ENCODE results near the gene IQCE. TPM values are rescaled to one million over a fixed set of nuclear protein-coding genes. Genes with fewer than 3 reads are reported as not detected.
A peak's percentile ranks its signal among the peaks of the same experiment; 100 is the strongest.

Gene IQCE, protein sequence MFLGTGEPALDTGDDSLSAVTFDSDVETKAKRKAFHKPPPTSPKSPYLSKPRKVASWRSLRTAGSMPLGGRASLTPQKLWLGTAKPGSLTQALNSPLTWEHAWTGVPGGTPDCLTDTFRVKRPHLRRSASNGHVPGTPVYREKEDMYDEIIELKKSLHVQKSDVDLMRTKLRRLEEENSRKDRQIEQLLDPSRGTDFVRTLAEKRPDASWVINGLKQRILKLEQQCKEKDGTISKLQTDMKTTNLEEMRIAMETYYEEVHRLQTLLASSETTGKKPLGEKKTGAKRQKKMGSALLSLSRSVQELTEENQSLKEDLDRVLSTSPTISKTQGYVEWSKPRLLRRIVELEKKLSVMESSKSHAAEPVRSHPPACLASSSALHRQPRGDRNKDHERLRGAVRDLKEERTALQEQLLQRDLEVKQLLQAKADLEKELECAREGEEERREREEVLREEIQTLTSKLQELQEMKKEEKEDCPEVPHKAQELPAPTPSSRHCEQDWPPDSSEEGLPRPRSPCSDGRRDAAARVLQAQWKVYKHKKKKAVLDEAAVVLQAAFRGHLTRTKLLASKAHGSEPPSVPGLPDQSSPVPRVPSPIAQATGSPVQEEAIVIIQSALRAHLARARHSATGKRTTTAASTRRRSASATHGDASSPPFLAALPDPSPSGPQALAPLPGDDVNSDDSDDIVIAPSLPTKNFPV
- total RNA-seq = 5.2 TPM

DNA sequence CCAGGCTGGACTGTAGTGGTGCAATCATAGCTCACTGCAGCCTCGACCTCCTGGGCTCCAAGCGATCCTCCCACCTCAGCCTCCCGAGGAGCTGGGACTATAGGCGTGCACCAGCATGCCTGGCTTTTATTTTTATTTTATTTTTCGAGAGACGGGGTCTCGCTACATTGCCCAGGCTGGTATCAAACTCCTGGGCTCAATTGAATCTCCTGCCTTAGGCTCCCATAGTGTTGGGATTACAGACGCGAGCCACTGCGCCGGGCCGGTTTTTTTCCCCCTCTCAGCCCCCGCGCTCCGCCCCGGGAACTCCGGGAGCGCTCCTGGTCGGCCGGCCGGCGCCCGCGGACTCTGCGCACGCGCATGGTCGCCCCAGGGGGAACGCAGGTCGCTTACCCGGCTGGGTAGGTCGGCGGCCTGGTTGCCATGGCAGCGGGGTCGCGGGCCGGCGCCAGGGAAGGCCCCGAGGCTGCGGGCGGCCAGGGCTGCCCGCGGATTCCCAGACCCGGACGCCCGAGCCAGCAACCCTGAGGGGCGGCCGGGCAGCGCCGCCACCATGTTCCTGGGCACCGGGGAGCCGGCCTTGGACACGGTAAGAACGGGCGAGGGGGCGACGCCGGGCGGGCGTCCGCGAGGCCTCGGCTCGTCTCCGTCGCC, at the start of gene IQCE:
Gene IQCE, plus strand, starts transcription at position 351 of the 654 bp plus-strand sequence. Its CDS starts 203 bp downstream, at position 554.
- Histone ChIP-seq H3K9me3 (no peaks in the 10 kb centered on the region), H3K4me3 (peak within 1 kb of the TSS; percentile 68 to 96), H3K36me3 (no peaks in the 10 kb centered on the region), H3K27ac (peak within 1 kb of the TSS; percentile 34), H3K27me3 (no peaks in the 10 kb centered on the region), H3K4me1 (peaks cover 42% of the 10 kb centered on the region)
- DNase-seq (ENCODE audit: extremely low spot score in 2 of 2) = no peak
- intact Hi-C loops (cut with DNase I) = loop anchor here (5.0 to 10.0 kb wide), 2 partner anchors 76 to 81 kb away; partner anchors contain the start of genes GRIFIN and TTYH3
- TF ChIP-seq POLR2A (IDR thresholded peaks at IDR 0.05) = no peak
- peak; percentile 40 to 54 for TF ChIP-seq POLR2AphosphoS5 (IDR thresholded peaks at IDR 0.05; ENCODE audit: insufficient read depth in 1 of 2, low read depth in 1 of 2)

DNA sequence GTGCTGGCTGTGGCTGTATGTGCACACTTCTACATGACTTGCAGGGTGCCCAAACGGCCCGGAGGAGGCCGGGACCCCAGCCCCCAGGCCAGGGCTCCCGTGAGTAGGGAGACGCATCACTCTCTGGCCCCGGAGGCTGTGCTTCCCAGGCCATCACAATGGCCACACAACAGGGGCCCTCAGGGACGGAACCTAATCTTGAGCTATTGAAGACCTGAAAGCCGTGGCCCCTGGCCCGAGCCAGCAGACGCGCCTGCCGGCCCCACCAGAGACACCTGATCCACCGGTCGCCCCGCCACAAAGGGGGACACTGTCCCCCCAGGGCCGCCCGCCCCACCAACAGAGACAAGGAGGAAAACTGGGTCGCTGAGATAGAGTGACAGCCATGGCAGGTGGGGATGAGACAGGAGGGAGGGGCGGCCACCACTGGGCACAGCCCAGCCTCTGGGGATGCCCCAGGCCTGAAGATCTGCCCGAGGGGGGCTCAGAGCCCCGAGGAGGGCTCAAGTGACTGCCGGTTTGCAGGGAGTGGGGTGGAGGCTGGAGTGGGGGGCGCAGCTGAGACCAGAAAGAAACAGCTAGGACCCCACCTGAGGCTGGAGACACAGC, 49.4 kb upstream of the IQCE start:
- intact Hi-C loops (cut with DNase I) = no loop called here

DNA sequence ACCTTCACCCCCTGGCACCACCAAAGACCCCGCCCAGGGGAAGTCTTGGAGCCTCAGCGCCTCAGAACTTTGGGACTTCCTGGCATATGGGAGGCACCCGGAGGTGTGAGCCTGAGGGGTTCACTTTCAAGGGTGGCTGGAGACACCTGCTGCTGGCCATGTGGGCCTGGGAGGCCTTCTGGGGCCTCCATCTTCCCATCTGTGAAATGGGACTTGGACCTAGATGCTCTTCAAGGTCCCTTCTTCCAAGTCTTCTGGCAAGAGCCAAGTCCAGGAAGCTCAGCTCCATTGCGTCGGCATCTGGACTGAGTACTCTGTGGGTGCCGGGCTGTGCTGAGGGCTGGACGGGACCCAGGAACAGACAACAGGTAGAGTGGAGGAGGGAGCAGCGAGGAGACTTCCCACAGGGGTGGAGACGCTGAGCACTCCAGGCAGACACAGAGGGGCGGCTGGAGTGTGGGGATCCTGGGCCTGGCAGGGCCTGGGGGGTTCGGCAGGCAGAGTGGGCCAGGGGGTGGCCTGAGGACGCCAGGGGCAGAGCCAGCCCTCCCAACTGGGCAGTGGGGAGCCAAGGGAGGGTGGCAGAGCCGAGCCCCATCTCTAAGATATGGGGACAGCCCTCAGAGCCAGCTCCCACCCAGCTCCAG, 48.5 kb upstream of the IQCE start:
- Histone ChIP-seq H3K36me3 (no peaks in the 10 kb centered on the region), H3K27me3 (no peaks in the 10 kb centered on the region), H3K9me3 (no peaks in the 10 kb centered on the region), H3K4me3 (no peak overlapping the region), H3K27ac (peak overlapping the region; percentile 44), H3K4me1 (peaks cover 52% of the 10 kb centered on the region)
- no peak for TF ChIP-seq POLR2AphosphoS5 (IDR thresholded peaks at IDR 0.05; ENCODE audit: insufficient read depth in 1 of 2, low read depth in 1 of 2)
- TF ChIP-seq POLR2A (IDR thresholded peaks at IDR 0.05) = no peak
- TF ChIP-seq, protein P1, sequence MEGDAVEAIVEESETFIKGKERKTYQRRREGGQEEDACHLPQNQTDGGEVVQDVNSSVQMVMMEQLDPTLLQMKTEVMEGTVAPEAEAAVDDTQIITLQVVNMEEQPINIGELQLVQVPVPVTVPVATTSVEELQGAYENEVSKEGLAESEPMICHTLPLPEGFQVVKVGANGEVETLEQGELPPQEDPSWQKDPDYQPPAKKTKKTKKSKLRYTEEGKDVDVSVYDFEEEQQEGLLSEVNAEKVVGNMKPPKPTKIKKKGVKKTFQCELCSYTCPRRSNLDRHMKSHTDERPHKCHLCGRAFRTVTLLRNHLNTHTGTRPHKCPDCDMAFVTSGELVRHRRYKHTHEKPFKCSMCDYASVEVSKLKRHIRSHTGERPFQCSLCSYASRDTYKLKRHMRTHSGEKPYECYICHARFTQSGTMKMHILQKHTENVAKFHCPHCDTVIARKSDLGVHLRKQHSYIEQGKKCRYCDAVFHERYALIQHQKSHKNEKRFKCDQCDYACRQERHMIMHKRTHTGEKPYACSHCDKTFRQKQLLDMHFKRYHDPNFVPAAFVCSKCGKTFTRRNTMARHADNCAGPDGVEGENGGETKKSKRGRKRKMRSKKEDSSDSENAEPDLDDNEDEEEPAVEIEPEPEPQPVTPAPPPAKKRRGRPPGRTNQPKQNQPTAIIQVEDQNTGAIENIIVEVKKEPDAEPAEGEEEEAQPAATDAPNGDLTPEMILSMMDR (IDR thresholded peaks at IDR 0.05) = no peak
- intact Hi-C loops (cut with DNase I) = no loop called here
- no peak for DNase-seq (ENCODE audit: extremely low spot score in 2 of 2)

More for the DNA sequence above, 49.4 kb upstream of the IQCE start:
- Histone ChIP-seq H3K9me3 (no peaks in the 10 kb centered on the region), H3K27ac (peak overlapping the region; percentile 44), H3K4me3 (no peak overlapping the region), H3K27me3 (no peaks in the 10 kb centered on the region), H3K36me3 (no peaks in the 10 kb centered on the region), H3K4me1 (peaks cover 52% of the 10 kb centered on the region)
- TF ChIP-seq, protein P1 (IDR thresholded peaks at IDR 0.05) = no peak
- TF ChIP-seq POLR2AphosphoS5 (IDR thresholded peaks at IDR 0.05; ENCODE audit: insufficient read depth in 1 of 2, low read depth in 1 of 2) (no peak), POLR2A (IDR thresholded peaks at IDR 0.05) (no peak)
- no peak for DNase-seq (ENCODE audit: extremely low spot score in 2 of 2)

DNA sequence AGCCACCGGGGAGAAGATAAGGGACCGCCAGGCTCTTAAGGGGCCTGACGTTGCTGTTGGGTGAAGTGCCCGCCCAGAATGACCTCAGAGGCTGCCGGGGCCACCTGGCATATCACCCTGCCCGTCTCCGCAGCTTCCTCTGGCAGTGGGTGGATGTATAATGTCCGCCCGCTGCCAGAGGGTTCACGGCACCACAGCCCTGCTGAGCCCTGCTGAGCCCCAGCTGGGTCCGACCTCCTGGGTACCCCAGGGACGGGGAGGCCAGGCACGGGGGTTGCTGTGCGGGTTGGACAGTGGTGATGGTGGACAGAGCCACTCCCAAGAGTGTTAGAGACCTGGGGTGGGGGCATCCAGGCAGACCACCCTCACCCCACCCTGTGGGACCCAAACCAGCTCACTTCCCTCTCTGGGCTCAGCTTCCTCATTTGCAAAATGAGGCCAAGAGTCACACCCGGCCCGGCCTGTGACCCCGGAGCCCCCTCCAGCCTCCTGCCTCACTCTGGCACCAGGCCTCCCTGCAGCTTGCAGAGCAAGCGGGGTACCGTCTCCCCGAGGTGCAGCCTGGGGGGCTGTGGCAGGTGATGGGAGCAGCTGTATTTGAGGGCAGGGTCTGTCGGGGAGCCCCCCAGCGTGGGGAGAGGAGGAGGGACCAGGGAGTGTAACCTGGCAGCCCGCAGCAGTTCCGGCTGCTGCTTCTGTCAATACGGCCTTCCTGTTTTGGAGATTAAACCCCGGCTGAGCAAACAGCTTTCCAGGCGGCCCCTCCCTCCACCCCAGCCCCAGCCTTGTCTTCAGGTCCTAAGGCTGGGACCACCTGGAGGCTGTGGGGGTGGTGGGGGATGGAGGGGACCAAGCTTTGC, 47.6 kb upstream of the IQCE start:
- intact Hi-C loops (cut with DNase I) = no loop called here
- H3K4me1 ChIP-seq = peaks cover 52% of the 10 kb centered on the region
- no peaks in the 10 kb centered on the region for H3K36me3 ChIP-seq
- TF ChIP-seq, protein P1 (IDR thresholded peaks at IDR 0.05) = no peak
- peak in 1 of 2 donors; percentile 14 for TF ChIP-seq POLR2AphosphoS5 (IDR thresholded peaks at IDR 0.05; ENCODE audit: insufficient read depth in 1 of 2, low read depth in 1 of 2)
- TF ChIP-seq POLR2A (IDR thresholded peaks at IDR 0.05) = no peak
- no peak for DNase-seq (ENCODE audit: extremely low spot score in 2 of 2)
- H3K27ac ChIP-seq = peak overlapping the region; percentile 44
- H3K9me3 ChIP-seq = no peaks in the 10 kb centered on the region
- H3K4me3 ChIP-seq = no peak overlapping the region
- no peaks in the 10 kb centered on the region for H3K27me3 ChIP-seq
